ENCODE data around the gene HS6ST2.

HS6ST2 gene

DNA sequence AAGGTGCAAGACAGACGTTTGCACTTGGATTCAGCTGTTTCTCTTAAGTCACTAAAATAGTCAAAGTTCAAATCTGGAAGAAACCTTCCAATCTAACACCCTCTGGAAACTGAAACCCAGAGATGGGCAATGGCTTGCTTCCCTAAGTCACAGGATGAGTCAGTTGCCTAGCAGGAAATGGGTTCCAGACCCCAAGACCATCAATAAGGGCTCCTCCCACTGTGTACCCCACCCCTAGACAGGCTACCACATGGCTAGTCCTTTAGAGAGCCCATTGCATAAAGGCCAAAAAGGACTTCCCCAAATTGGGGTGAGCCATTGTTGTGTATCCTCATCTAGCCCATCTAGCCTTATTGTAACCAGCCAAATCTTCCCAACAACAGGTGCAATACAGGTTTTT lies 216.2 kb downstream of the HS6ST2 start:
- H3K27ac ChIP-seq = no peak overlapping the region
- TF ChIP-seq, protein P1, sequence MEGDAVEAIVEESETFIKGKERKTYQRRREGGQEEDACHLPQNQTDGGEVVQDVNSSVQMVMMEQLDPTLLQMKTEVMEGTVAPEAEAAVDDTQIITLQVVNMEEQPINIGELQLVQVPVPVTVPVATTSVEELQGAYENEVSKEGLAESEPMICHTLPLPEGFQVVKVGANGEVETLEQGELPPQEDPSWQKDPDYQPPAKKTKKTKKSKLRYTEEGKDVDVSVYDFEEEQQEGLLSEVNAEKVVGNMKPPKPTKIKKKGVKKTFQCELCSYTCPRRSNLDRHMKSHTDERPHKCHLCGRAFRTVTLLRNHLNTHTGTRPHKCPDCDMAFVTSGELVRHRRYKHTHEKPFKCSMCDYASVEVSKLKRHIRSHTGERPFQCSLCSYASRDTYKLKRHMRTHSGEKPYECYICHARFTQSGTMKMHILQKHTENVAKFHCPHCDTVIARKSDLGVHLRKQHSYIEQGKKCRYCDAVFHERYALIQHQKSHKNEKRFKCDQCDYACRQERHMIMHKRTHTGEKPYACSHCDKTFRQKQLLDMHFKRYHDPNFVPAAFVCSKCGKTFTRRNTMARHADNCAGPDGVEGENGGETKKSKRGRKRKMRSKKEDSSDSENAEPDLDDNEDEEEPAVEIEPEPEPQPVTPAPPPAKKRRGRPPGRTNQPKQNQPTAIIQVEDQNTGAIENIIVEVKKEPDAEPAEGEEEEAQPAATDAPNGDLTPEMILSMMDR (conservative IDR thresholded peaks at IDR 0.05) = no peak

DNA sequence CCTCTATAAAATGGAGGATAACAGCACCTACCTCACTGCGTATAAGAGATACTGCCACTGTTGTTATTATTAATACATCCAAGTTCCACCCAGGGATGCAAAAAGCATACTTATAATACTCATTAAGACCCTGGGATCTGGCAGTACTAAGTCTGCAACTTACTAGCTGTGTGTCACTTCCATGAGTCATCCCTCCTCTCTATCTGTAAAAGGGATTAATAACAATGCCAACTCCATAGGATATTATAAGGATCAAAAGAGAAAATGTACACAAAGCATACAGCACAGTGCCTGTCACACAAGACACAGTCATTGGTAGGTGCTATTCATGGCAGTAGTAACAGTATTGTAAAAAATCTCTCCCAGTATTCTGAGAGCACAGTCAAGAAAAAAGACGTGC lies 216.7 kb downstream of the HS6ST2 start:
- TF ChIP-seq, protein P1 (conservative IDR thresholded peaks at IDR 0.05) = no peak
- no peak overlapping the region for H3K27ac ChIP-seq

DNA sequence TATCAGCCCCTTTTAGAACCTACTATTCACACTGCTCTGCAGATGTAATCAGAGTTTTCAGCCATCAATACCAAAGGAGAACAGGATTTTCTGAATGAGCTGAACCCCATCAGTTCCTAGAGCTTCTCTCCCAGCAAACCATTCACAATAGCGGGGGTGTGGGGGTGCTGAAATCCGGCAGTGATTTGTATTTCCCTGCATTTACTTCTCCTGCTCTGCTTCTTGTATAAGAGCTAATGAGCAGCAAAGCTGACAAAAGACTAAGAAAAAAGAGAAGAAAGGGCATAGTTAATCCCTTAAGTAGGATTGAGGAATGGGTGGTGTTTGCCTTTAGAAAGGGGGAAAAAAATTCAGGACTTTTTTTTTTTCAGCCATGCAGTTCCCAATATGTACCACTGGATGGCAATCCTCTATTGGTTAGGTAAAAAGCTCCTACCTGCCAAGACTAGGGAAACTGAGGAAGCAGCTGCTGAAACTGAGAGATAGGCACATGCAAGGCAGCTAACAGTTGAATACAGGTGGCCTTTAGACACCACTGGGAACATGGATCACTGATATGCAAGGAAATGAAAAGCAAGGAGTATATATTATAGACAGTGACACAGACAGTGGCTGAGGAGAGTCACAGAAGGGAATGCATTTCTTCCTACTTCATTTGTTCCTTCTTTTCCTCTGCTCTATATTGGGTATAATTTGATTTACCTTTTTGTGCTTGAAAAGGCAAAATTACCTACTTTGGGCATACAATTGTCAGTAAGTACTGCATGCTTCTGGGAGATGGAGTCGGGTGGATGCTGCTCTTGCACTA lies 217.9 kb downstream of the HS6ST2 start:
- no peak overlapping the region for H3K27ac ChIP-seq
- TF ChIP-seq, protein P1 (conservative IDR thresholded peaks at IDR 0.05) = peak; percentile 84

DNA sequence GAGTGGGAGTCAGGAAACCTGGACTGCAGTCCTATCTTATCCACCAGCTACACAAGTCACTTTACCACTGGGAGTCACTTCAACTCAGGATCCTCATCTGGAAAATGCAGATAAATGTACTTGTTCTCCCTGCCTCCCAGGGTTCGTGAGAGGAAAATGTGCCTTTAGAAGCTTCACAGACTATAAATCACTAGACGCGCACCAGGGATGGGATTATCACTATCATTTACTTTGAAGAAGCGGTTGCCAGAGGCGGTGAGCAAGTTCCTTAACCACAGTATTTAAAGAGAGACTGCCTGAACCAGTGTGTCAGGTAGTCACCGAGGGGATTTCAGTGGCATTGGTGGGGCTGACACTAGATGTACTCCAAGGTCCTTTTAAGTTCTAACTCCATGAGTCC lies 219.5 kb downstream of the HS6ST2 start:
- no peak overlapping the region for H3K27ac ChIP-seq
- TF ChIP-seq, protein P1 (conservative IDR thresholded peaks at IDR 0.05) = no peak

- H3K27ac ChIP-seq = no peak overlapping the region
- TF ChIP-seq, protein P1 (conservative IDR thresholded peaks at IDR 0.05) = no peak
These were observed 220.7 kb downstream of the HS6ST2 start for GRCh38 chrX:132737743-132738142.

DNA sequence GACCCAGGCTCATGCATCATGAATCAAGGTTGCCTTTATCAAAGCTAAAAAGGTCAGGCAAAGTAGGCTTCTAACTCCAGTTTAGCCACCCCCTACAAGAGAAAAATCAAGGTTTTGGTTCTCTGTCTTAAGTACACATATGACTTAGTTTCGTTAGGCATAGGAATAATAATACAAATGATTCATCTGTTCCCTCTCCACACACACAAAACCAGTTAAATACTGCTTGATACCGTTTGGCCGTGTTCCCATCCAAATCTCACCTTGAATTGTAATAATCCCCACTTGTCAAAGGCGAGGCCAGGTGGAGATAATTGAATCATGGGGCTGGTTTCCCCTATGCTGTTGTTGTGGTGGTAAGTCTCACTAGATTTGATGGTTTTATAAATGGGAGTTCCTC lies 226.2 kb downstream of the HS6ST2 start:
- TF ChIP-seq, protein P1 (conservative IDR thresholded peaks at IDR 0.05) = no peak
- no peak overlapping the region for H3K27ac ChIP-seq

GRCh38 chrX:132730726-132731125 lies 227.7 kb downstream of the HS6ST2 start:
- H3K27ac ChIP-seq = no peak overlapping the region
- TF ChIP-seq, protein P1 (conservative IDR thresholded peaks at IDR 0.05) = no peak
